ENCODE results near the gene ZGPAT. TPM values are rescaled to one million over a fixed set of nuclear protein-coding genes. Genes with fewer than 3 reads are reported as not detected.
"Not testable (repeated sequence)": the region's sequence is repeated elsewhere in the genome, so short reads cannot be mapped to it uniquely, and the experiment has no call there.

The ZGPAT gene
- total RNA-seq = 10 to 100 TPM; 34.4 to 44.7 (median 35.9) TPM

- TF ChIP-seq CTCF (IDR thresholded peaks at IDR 0.05) (peak in 1 of 3 donors; percentile 32), POLR2A (IDR thresholded peaks at IDR 0.05) (no peak)
- peak; percentile 78 to 97 for DNase-seq (ENCODE audit: low spot score in 2 of 2)
- peak within 1 kb of the TSS; percentile 48 for H3K4me3 ChIP-seq (ENCODE audit: low read depth, poor library complexity, severe bottlenecking)
- intact Hi-C loops (cut with DNase I; ENCODE audit: low total_unique reads) = no loop called here
- 0% methylated on average over 8 to 15 of the region's 98 CpGs for WGBS, 2 donors
Measured at GRCh38 chr20:63707558-63708300, at the start of gene ZGPAT, which contains the start of gene ARFRP1. Gene ZGPAT (plus strand): TSS chr20:63708039. CDS start chr20:63708581, 542 bp downstream. Gene ARFRP1 (minus strand): TSS chr20:63707976. CDS start chr20:63707091, 885 bp downstream.

- H3K4me3 ChIP-seq (ENCODE audit: low read depth, poor library complexity, severe bottlenecking) = peak overlapping the region; percentile 78
- WGBS, 2 donors = 2 to 3% methylated on average over 19 to 25 of the region's 25 CpGs
- DNase-seq (ENCODE audit: low spot score in 2 of 2) = no peak
- TF ChIP-seq CTCF (IDR thresholded peaks at IDR 0.05) = no peak
- intact Hi-C loops (cut with DNase I; ENCODE audit: low total_unique reads) = no loop called here
Measured at GRCh38 chr20:63658749-63659187, 49.1 kb upstream of the ZGPAT start.

- intact Hi-C loops (cut with DNase I; ENCODE audit: low total_unique reads) = no loop called here
Measured at GRCh38 chr20:63659370-63659769, 48.5 kb upstream of the ZGPAT start.

GRCh38 chr20:63660174-63660573, 47.7 kb upstream of the ZGPAT start:
- not testable (repeated sequence) for DNase-seq (ENCODE audit: low spot score in 2 of 2)

More at GRCh38 chr20:63659370-63659769, 48.5 kb upstream of the ZGPAT start:
- peak in 1 of 2 donors; percentile 81 for DNase-seq (ENCODE audit: low spot score in 2 of 2)
- WGBS, 2 donors = 50 to 63% methylated on average over 13 of the region's 13 CpGs
- no peak for TF ChIP-seq POLR2A (IDR thresholded peaks at IDR 0.05)
- TF ChIP-seq CTCF (IDR thresholded peaks at IDR 0.05) = no peak
- no peak overlapping the region for H3K4me3 ChIP-seq (ENCODE audit: low read depth, poor library complexity, severe bottlenecking)

GRCh38 chr20:63660622-63661021, 47.2 kb upstream of the ZGPAT start:
- 86% methylated on average over 8 of the region's 8 CpGs for WGBS, 2 donors
- no peak overlapping the region for H3K4me3 ChIP-seq (ENCODE audit: low read depth, poor library complexity, severe bottlenecking)
- no peak for DNase-seq (ENCODE audit: low spot score in 2 of 2)
- no peak for TF ChIP-seq POLR2A (IDR thresholded peaks at IDR 0.05)
- TF ChIP-seq CTCF (IDR thresholded peaks at IDR 0.05) = no peak
- intact Hi-C loops (cut with DNase I; ENCODE audit: low total_unique reads) = no loop called here

More at GRCh38 chr20:63660174-63660573, 47.7 kb upstream of the ZGPAT start:
- H3K4me3 ChIP-seq (ENCODE audit: low read depth, poor library complexity, severe bottlenecking); intact Hi-C loops (cut with DNase I; ENCODE audit: low total_unique reads): not testable (repeated sequence)
- WGBS, 2 donors = 89 to 92% methylated on average over 10 of the region's 10 CpGs

GRCh38 chr20:63661108-63661507, 46.7 kb upstream of the ZGPAT start:
- DNase-seq (ENCODE audit: low spot score in 2 of 2) = no peak
- no peak for TF ChIP-seq POLR2A (IDR thresholded peaks at IDR 0.05)
- TF ChIP-seq CTCF (IDR thresholded peaks at IDR 0.05) = no peak
- no peak overlapping the region for H3K4me3 ChIP-seq (ENCODE audit: low read depth, poor library complexity, severe bottlenecking)
- WGBS, 2 donors = 93 to 97% methylated on average over 18 to 19 of the region's 22 CpGs
- intact Hi-C loops (cut with DNase I; ENCODE audit: low total_unique reads) = no loop called here
